Mucosa of descending colon (tissue), 3 donors: ENCODE data around the gene USP49. TPM values are rescaled to one million over a fixed set of nuclear protein-coding genes. Genes with fewer than 3 reads are reported as not detected.

Source experiments
- ATAC-seq: fragments of 200-7000 bp; cut with Tn5 transposase; one replicate; pipeline ENCODE4 v1.9.1; 2020; ENCODE audit warnings: mild to moderate bottlenecking, moderate library complexity
- DNase-seq, 3 donors: peaks; one replicate each; pipeline ENCODE4 v3.0.0-alpha.2; 2020
- H3K36me3 ChIP-seq: fragments of 200-600 bp; one replicate; pipeline ENCODE4 v1.8.0; 2021; ENCODE audit warnings: low read depth, mild to moderate bottlenecking
- H3K4me1 ChIP-seq: fragments of 200-600 bp; one replicate; pipeline ENCODE4 v1.8.0; 2021; ENCODE audit warnings: low read depth, mild to moderate bottlenecking
- H3K4me3 ChIP-seq: fragments of 200-600 bp; one replicate; pipeline ENCODE4 v1.8.0; 2021; ENCODE audit warnings: mild to moderate bottlenecking
- H3K9me3 ChIP-seq: fragments of 200-600 bp; one replicate; pipeline ENCODE4 v1.8.0; 2021; ENCODE audit warnings: mild to moderate bottlenecking
- CTCF ChIP-seq: fragments of 200-600 bp; IDR thresholded peaks from one replicate; pipeline ENCODE4 v1.8.0; 2022; ENCODE audit warnings: antibody characterized with exemption, mild to moderate bottlenecking
- intact Hi-C, 2 donors: fragments of 100-400 bp; cut with DNase I in 1 of 2; cut with micrococcal nuclease in 1 of 2; formaldehyde crosslinking; loops; one replicate each; pipeline versions ENCODE4 v1.11.0 to v1.11.1; 2022; cut with DNase I, micrococcal nuclease
- total RNA-seq, 3 donors: library from RNA; stranded (reverse); fragmentation: NEBNext Ultra II Directional in 2 of 3; extraction: Animal tissue kit (Norgen Biotek cat#: 25700) in 2 of 3; gene quantifications; one replicate each; pipeline versions ENCODE4 v1.2.1 to v1.2.4, GENCODE V29; 2021 to 2023
- donor health status: DM: no; HTN: no; CAD: no; lungs with moderate emphysema.
- donor health status: DM: no; HTN: no; CAD: no.
- donor health status: DM: no; HTN: yes; CAD: no.

USP49 gene
- total RNA-seq, 3 donors from 2014 or later, result 2.8 to 3.7 (median 3.2) TPM

GRCh38 chr6:41901882-41902519 is 6.8 kb upstream of the USP49 start:
- H3K4me3 ChIP-seq, result no peak overlapping the region
- ATAC-seq, result peak; percentile 30
- peaks cover 3% of the 10 kb centered on the region for H3K36me3 ChIP-seq
- peak in 1 of 3 donors; percentile 39 for DNase-seq
- H3K9me3 ChIP-seq, result no peaks in the 10 kb centered on the region
- intact Hi-C loops, result no loop called here
- no peaks in the 10 kb centered on the region for H3K4me1 ChIP-seq
- no peak for TF ChIP-seq CTCF

- H3K4me3 ChIP-seq, result no peak overlapping the region
- H3K4me1 ChIP-seq, result no peaks in the 10 kb centered on the region
- TF ChIP-seq CTCF, result no peak
- no peaks in the 10 kb centered on the region for H3K36me3 ChIP-seq
- ATAC-seq (no peak), DNase-seq (no peak)
- intact Hi-C loops, result no loop called here
- no peaks in the 10 kb centered on the region for H3K9me3 ChIP-seq
Measured at GRCh38 chr6:41900861-41901260, 5.7 kb upstream of the USP49 start.

- intact Hi-C loops, result no loop called here
- Histone ChIP-seq H3K4me1 (peaks cover 7% of the 10 kb centered on the region), H3K36me3 (no peaks in the 10 kb centered on the region), H3K4me3 (no peak overlapping the region), H3K9me3 (no peaks in the 10 kb centered on the region)
- no peak for TF ChIP-seq CTCF
- ATAC-seq, result no peak
- DNase-seq, result no peak
Measured at GRCh38 chr6:41896281-41896680, 1.1 kb upstream of the USP49 start.

- Histone ChIP-seq H3K4me1 (peaks cover 7% of the 10 kb centered on the region), H3K4me3 (peak overlapping the region; percentile 51), H3K36me3 (no peaks in the 10 kb centered on the region), H3K9me3 (no peaks in the 10 kb centered on the region)
- DNase-seq, result peak in 2 of 3 donors; percentile 4 to 26
- peak; percentile 54 for ATAC-seq
- TF ChIP-seq CTCF, result no peak
- intact Hi-C loops, result no loop called here
Measured at GRCh38 chr6:41894366-41895299, 542 bp downstream of the USP49 start.

- intact Hi-C loops, result no loop called here
- Histone ChIP-seq H3K9me3 (no peaks in the 10 kb centered on the region), H3K4me3 (no peak overlapping the region), H3K4me1 (peaks cover 7% of the 10 kb centered on the region), H3K36me3 (no peaks in the 10 kb centered on the region)
- no peak for TF ChIP-seq CTCF
- DNase-seq (no peak), ATAC-seq (no peak)
Measured at GRCh38 chr6:41892921-41893564, 2.1 kb downstream of the USP49 start.
